Activated naive CD8-positive, alpha-beta T cell treated with anti-CD3 and anti-CD28 coated beads, Interleukin-2, amount 10 ng/mL, durations not matched to agents 7 days and 5 days (primary cell): ENCODE results near the gene C1orf185. TPM values are rescaled to one million over a fixed set of nuclear protein-coding genes. Genes with fewer than 3 reads are reported as not detected.
"Not testable (repeated sequence)": the region's sequence is repeated elsewhere in the genome, so short reads cannot be mapped to it uniquely, and the experiment has no call there.

ENCODE experiments used
- ATAC-seq: fragments of 150-1000 bp; cut with Tn5 transposase; one replicate; pipeline ENCODE4 v1.10.0; 2021; ENCODE audit warnings: low read depth, moderate library complexity
- POLR2A ChIA-PET: fragments of 350-600 bp; sonication (Branson Sonifier 250); formaldehyde crosslinking; loops from one replicate; lab custom pipeline; 2021; ENCODE audit warnings: antibody characterized with exemption; lab: Charles Lee
- DNase-seq: peaks from one replicate; pipeline ENCODE4 v3.0.0; 2021
- H3K27ac Mint-ChIP-seq: one replicate; pipeline ENCODE4 v1.8.0; 2022; ENCODE audit warnings: mild to moderate bottlenecking, mixed read lengths
- H3K27me3 Mint-ChIP-seq: one replicate; pipeline ENCODE4 v1.8.0; 2022; ENCODE audit warnings: mild to moderate bottlenecking, moderate library complexity, mixed read lengths
- H3K36me3 Mint-ChIP-seq: one replicate; pipeline ENCODE4 v1.8.0; 2021; ENCODE audit warnings: mild to moderate bottlenecking, mixed read lengths
- H3K4me1 Mint-ChIP-seq: one replicate; pipeline ENCODE4 v1.8.0; 2021; ENCODE audit warnings: mixed read lengths
- H3K4me3 Mint-ChIP-seq: one replicate; pipeline ENCODE4 v1.8.0; 2022; ENCODE audit warnings: mild to moderate bottlenecking, moderate library complexity, mixed read lengths
- H3K9me3 Mint-ChIP-seq: one replicate; pipeline ENCODE4 v1.8.0; 2021; ENCODE audit warnings: mixed read lengths
- total RNA-seq, 2 experiments: library from RNA; stranded (reverse); gene quantifications; one replicate each; pipeline ENCODE4 v1.2.3, GENCODE V29; 2021

The C1orf185 gene
- total RNA-seq, 2 experiments from 2014 or later, result not detected

- Mint-ChIP-seq H3K36me3 (peaks cover 15% of the 10 kb centered on the region), H3K27ac (no peak overlapping the region), H3K4me1 (peaks cover 8% of the 10 kb centered on the region), H3K9me3 (peaks cover 11% of the 10 kb centered on the region), H3K4me3 (no peak overlapping the region), H3K27me3 (peaks cover 3% of the 10 kb centered on the region)
- DNase-seq (no peak), ATAC-seq (no peak)
- POLR2A ChIA-PET, result no interaction called here
These were observed 55.4 kb downstream of the C1orf185 start for GRCh38 chr1:51157395-51157794.

- H3K4me1 Mint-ChIP-seq, result peaks cover 8% of the 10 kb centered on the region
- peaks cover 11% of the 10 kb centered on the region for H3K9me3 Mint-ChIP-seq
- peaks cover 4% of the 10 kb centered on the region for H3K27me3 Mint-ChIP-seq
- DNase-seq (no peak), ATAC-seq (no peak)
- H3K36me3 Mint-ChIP-seq, result peaks cover 15% of the 10 kb centered on the region
- POLR2A ChIA-PET, result no interaction called here
- H3K27ac Mint-ChIP-seq, result no peak overlapping the region
- no peak overlapping the region for H3K4me3 Mint-ChIP-seq
These were observed 56.2 kb downstream of the C1orf185 start for GRCh38 chr1:51158263-51158662.

GRCh38 chr1:51162560-51162959 lies 60.5 kb downstream of the C1orf185 start:
- H3K4me1 Mint-ChIP-seq, ATAC-seq, H3K9me3 Mint-ChIP-seq, H3K4me3 Mint-ChIP-seq, H3K36me3 Mint-ChIP-seq, DNase-seq, POLR2A ChIA-PET, H3K27ac Mint-ChIP-seq: not testable (repeated sequence)
- H3K27me3 Mint-ChIP-seq, result peaks cover 14% of the 10 kb centered on the region

GRCh38 chr1:51165540-51165939 lies 63.5 kb downstream of the C1orf185 start:
- H3K36me3 Mint-ChIP-seq, result no peaks in the 10 kb centered on the region
- H3K9me3 Mint-ChIP-seq, result no peaks in the 10 kb centered on the region
- H3K27ac Mint-ChIP-seq, result no peak overlapping the region
- DNase-seq, result no peak
- POLR2A ChIA-PET, result no interaction called here
- H3K4me1 Mint-ChIP-seq, result peaks cover 10% of the 10 kb centered on the region
- no peak for ATAC-seq
- peaks cover 14% of the 10 kb centered on the region for H3K27me3 Mint-ChIP-seq
- H3K4me3 Mint-ChIP-seq, result no peak overlapping the region

GRCh38 chr1:51168266-51168845 lies 66.3 kb downstream of the C1orf185 start:
- POLR2A ChIA-PET, result no interaction called here
- peak; percentile 54 for ATAC-seq
- H3K36me3 Mint-ChIP-seq, result peaks cover 1% of the 10 kb centered on the region

DNA sequence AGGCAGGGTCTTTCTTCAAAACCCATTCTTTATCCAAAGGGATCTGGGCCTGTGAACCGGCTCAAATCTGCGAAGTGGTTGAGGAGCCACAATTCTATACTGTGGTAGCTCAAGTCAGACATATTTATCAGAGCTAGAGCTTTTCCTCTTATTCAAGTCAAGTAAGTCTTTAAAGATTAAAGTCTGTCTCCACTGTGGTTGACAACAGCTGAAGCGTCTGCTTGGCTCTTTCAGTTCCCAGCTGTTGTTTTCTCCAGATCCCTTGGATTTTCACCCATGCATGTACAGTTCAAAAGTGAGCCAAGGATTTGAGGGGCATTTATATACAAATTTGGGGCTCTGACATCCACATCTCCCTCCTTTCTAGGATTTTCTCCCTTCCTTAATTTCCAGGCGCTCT lies 66.9 kb downstream of the C1orf185 start:
- Mint-ChIP-seq H3K4me1 (peaks cover 12% of the 10 kb centered on the region), H3K36me3 (peaks cover 1% of the 10 kb centered on the region), H3K4me3 (no peak overlapping the region), H3K27me3 (peaks cover 15% of the 10 kb centered on the region), H3K9me3 (peaks cover 4% of the 10 kb centered on the region), H3K27ac (no peak overlapping the region)
- no peak for DNase-seq
- POLR2A ChIA-PET, result no interaction called here
- no peak for ATAC-seq

More at GRCh38 chr1:51168266-51168845, 66.3 kb downstream of the C1orf185 start:
- Mint-ChIP-seq H3K9me3 (peaks cover 4% of the 10 kb centered on the region), H3K27me3 (peaks cover 19% of the 10 kb centered on the region), H3K4me3 (no peak overlapping the region), H3K27ac (no peak overlapping the region), H3K4me1 (peaks cover 12% of the 10 kb centered on the region)
- no peak for DNase-seq

- Mint-ChIP-seq H3K4me1 (peaks cover 12% of the 10 kb centered on the region), H3K36me3 (peaks cover 1% of the 10 kb centered on the region), H3K9me3 (peaks cover 4% of the 10 kb centered on the region), H3K4me3 (no peak overlapping the region), H3K27me3 (peaks cover 19% of the 10 kb centered on the region), H3K27ac (no peak overlapping the region)
- no peak for DNase-seq
- POLR2A ChIA-PET, result no interaction called here
- no peak for ATAC-seq
These were observed 68.3 kb downstream of the C1orf185 start for GRCh38 chr1:51170342-51170741.

DNA sequence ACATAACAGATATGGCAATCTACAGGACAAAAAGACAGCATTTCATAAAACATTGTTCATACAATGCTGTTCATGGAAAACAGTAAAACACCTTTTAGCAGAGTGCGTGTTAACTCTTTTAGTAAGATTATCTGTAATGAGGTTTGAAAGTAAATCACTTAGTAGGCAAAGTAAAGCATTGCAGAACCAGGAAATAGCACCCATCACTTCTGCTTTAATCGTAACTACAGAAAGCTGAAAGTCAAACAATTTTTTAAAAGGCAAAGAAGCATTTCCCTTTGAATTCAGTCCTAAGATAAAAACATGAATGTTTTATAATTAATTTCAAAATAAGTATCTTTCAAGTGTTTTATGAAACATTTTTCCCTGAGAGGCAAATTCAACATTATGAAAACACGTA lies 70.8 kb downstream of the C1orf185 start:
- no peak for DNase-seq
- H3K27ac Mint-ChIP-seq, result no peak overlapping the region
- peaks cover 28% of the 10 kb centered on the region for H3K27me3 Mint-ChIP-seq
- peaks cover 1% of the 10 kb centered on the region for H3K36me3 Mint-ChIP-seq
- peaks cover 9% of the 10 kb centered on the region for H3K4me1 Mint-ChIP-seq
- no peak for ATAC-seq
- no peak overlapping the region for H3K4me3 Mint-ChIP-seq
- peaks cover 4% of the 10 kb centered on the region for H3K9me3 Mint-ChIP-seq
- POLR2A ChIA-PET, result no interaction called here

- no peak for DNase-seq
- H3K27ac Mint-ChIP-seq, result no peak overlapping the region
- peaks cover 2% of the 10 kb centered on the region for H3K4me1 Mint-ChIP-seq
- no peak for ATAC-seq
- peaks cover 4% of the 10 kb centered on the region for H3K9me3 Mint-ChIP-seq
- peaks cover 42% of the 10 kb centered on the region for H3K27me3 Mint-ChIP-seq
- POLR2A ChIA-PET, result no interaction called here
- no peak overlapping the region for H3K4me3 Mint-ChIP-seq
- peaks cover 1% of the 10 kb centered on the region for H3K36me3 Mint-ChIP-seq
These were observed 73.2 kb downstream of the C1orf185 start for GRCh38 chr1:51175278-51175677.

DNA sequence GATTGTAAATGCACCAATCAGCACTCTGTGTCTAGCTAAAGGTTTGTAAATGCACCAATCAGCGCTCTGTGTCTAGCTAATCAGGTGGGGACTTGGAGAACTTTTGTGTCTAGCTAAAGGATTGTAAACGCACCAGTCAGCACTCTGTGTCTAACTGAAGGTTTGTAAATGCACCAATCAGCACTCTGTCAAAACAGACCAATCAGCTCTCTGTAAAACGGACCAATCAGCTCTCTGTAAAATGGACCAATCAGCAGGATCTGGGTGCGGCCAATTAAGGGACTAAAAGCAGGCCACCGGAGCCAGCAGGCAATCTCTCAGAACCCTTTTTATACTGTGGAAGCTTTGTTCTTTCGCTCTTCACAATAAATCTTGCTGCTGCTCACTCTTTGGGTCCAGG lies 76.0 kb downstream of the C1orf185 start:
- POLR2A ChIA-PET, H3K4me1 Mint-ChIP-seq, ATAC-seq, H3K9me3 Mint-ChIP-seq, H3K27ac Mint-ChIP-seq, H3K36me3 Mint-ChIP-seq, H3K4me3 Mint-ChIP-seq, DNase-seq: not testable (repeated sequence)
- H3K27me3 Mint-ChIP-seq, result peaks cover 53% of the 10 kb centered on the region

GRCh38 chr1:51188230-51188629 lies 86.2 kb downstream of the C1orf185 start:
- Mint-ChIP-seq H3K27me3 (peaks cover 11% of the 10 kb centered on the region), H3K4me3 (no peak overlapping the region), H3K4me1 (no peaks in the 10 kb centered on the region), H3K27ac (no peak overlapping the region), H3K36me3 (no peaks in the 10 kb centered on the region), H3K9me3 (no peaks in the 10 kb centered on the region)
- no peak for ATAC-seq
- no peak for DNase-seq
- POLR2A ChIA-PET, result no interaction called here

DNA sequence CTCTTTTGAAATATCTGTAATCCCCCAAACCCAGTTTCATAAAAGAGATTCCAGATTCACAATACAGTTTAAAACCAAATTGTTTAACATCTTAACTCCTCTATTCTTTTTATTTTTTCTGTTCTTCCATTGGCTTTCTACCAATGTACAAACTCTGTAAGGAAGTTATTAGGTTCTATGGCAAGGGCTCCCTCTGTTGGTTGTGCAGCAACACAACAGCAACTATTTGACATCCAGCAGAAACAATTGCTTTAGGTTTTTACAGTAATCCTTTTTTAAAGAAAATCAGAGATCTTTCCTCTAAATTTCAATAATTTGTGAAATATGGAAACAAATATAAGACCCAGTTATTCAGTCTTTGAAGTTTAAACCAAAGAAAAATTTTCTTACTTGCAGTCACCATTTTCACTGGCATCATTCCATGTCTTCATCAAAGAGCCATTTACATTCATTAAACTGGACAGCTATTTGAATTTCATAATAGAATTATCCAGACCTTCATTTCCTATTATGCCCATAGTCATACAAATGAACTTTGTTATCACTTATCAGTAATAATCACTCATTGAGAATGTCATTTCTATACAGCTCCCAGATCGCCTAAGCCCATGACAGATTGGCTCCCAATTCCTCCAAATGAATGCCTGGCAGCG lies 87.5 kb downstream of the C1orf185 start:
- DNase-seq (no peak), ATAC-seq (no peak)
- no peaks in the 10 kb centered on the region for H3K36me3 Mint-ChIP-seq
- no peak overlapping the region for H3K27ac Mint-ChIP-seq
- H3K27me3 Mint-ChIP-seq, result peaks cover 3% of the 10 kb centered on the region
- H3K9me3 Mint-ChIP-seq, result no peaks in the 10 kb centered on the region
- H3K4me3 Mint-ChIP-seq, result no peak overlapping the region
- POLR2A ChIA-PET, result no interaction called here
- H3K4me1 Mint-ChIP-seq, result no peaks in the 10 kb centered on the region

- H3K36me3 Mint-ChIP-seq, result no peaks in the 10 kb centered on the region
These were observed 88.9 kb downstream of the C1orf185 start for GRCh38 chr1:51190961-51191360.

DNA sequence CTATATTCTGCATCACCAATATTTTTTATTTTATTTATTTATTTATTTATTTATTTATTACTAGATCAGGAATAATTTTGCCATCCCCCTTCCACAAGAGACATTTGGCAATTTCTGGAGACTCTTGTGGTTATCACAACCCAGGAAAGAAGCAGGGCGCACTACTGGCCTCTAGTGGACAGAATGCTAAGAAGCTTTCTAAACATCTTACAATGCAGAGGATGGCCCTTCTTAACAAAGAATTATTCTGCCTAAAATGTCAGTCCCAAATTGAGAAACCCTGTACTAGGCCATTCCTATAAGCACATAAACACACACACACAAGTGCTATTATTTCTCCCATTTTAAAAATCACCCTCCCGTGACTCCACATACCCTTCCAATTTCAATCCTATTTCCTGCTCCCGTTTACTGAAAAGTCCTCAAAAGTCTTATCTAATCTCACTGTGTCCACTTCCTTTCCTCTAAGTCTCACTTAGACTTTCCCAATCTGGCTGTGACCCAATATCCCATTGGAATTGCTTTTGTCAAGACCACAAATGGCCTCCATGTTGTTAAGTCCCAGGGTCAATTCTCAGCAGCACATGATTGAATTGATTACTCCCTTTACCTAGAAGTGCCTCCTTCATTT lies 90.3 kb downstream of the C1orf185 start:
- no peaks in the 10 kb centered on the region for H3K4me1 Mint-ChIP-seq
- peak; percentile 35 for DNase-seq
- POLR2A ChIA-PET, result no interaction called here
- ATAC-seq, result no peak
- no peaks in the 10 kb centered on the region for H3K9me3 Mint-ChIP-seq
- peaks cover 5% of the 10 kb centered on the region for H3K27me3 Mint-ChIP-seq
- no peak overlapping the region for H3K27ac Mint-ChIP-seq
- no peak overlapping the region for H3K4me3 Mint-ChIP-seq
- H3K36me3 Mint-ChIP-seq, result no peaks in the 10 kb centered on the region

More at GRCh38 chr1:51190961-51191360, 88.9 kb downstream of the C1orf185 start:
- ATAC-seq, result no peak
- POLR2A ChIA-PET, result no interaction called here
- no peaks in the 10 kb centered on the region for H3K9me3 Mint-ChIP-seq
- H3K27me3 Mint-ChIP-seq, result peaks cover 2% of the 10 kb centered on the region
- H3K4me1 Mint-ChIP-seq, result no peaks in the 10 kb centered on the region
- H3K27ac Mint-ChIP-seq, result no peak overlapping the region
- no peak overlapping the region for H3K4me3 Mint-ChIP-seq
- DNase-seq, result no peak
